GM19372 (cell line): ENCODE results near the gene CALM3.
"Not testable (repeated sequence)": the region's sequence is repeated elsewhere in the genome, so short reads cannot be mapped to it uniquely, and the experiment has no call there.

ENCODE experiments used
- ATAC-seq: cut with Tn5 transposase; IDR thresholded peaks from one replicate; pipeline ENCODE4 v1.9.1; 2021; ENCODE audit warnings: mild to moderate bottlenecking, low read depth, moderate library complexity; ENCODE audit not compliant: unreplicated experiment

Gene CALM3

GRCh38 chr19:46601318-46602224 lies at the start of gene CALM3:
Gene CALM3 (plus strand): TSS chr19:46601330. CDS start chr19:46601435, 105 bp downstream.
- no peak for ATAC-seq

- ATAC-seq, result no peak
Observed at GRCh38 chr19:46552891-46553290, 48.2 kb upstream of the CALM3 start.

- no peak for ATAC-seq
Observed at GRCh38 chr19:46554161-46554560, 47.0 kb upstream of the CALM3 start.

- ATAC-seq, result no peak
Observed at GRCh38 chr19:46555628-46556280, 45.4 kb upstream of the CALM3 start.

- not testable (repeated sequence) for ATAC-seq
Observed at GRCh38 chr19:46556471-46556870, 44.7 kb upstream of the CALM3 start.

- ATAC-seq, result no peak
Observed at GRCh38 chr19:46559203-46559602, 41.9 kb upstream of the CALM3 start.

- ATAC-seq, result not testable (repeated sequence)
Observed at GRCh38 chr19:46559675-46560074, 41.5 kb upstream of the CALM3 start.

- ATAC-seq, result no peak
Observed at GRCh38 chr19:46564701-46565100, 36.4 kb upstream of the CALM3 start.

- no peak for ATAC-seq
Observed at GRCh38 chr19:46571495-46571894, 29.6 kb upstream of the CALM3 start.

- ATAC-seq, result no peak
Observed at GRCh38 chr19:46573679-46574498, 27.2 kb upstream of the CALM3 start.

- no peak for ATAC-seq
Observed at GRCh38 chr19:46574533-46574932, 26.6 kb upstream of the CALM3 start.

- no peak for ATAC-seq
Observed at GRCh38 chr19:46578450-46578849, 22.7 kb upstream of the CALM3 start.

GRCh38 chr19:46579361-46579879 lies 21.7 kb upstream of the CALM3 start:
- no peak for ATAC-seq

- ATAC-seq, result no peak
Observed at GRCh38 chr19:46580247-46580646, 20.9 kb upstream of the CALM3 start.

GRCh38 chr19:46585539-46585938 lies 15.6 kb upstream of the CALM3 start:
- no peak for ATAC-seq

- no peak for ATAC-seq
Observed at GRCh38 chr19:46586294-46586693, 14.8 kb upstream of the CALM3 start.

GRCh38 chr19:46587861-46588260 lies 13.3 kb upstream of the CALM3 start:
- ATAC-seq, result no peak

GRCh38 chr19:46591254-46591653 lies 9.9 kb upstream of the CALM3 start:
- ATAC-seq, result no peak

GRCh38 chr19:46591870-46592269 lies 9.3 kb upstream of the CALM3 start:
- no peak for ATAC-seq

- no peak for ATAC-seq
Observed at GRCh38 chr19:46596008-46596407, 5.1 kb upstream of the CALM3 start.
